Stimulated activated CD4-positive, alpha-beta T cell treated with anti-CD3 and anti-CD28 coated beads, TNF-alpha, amount 100 ng/mL, for 24 hours (primary cell): Measurements from ENCODE around the gene NAT10.

ENCODE experiments used
- DNase-seq, 3 experiments: peaks; one replicate each; pipeline ENCODE4 v3.0.0-alpha.2; 2020; ENCODE audit warnings: low read depth in 3 of 3

Gene NAT10

GRCh38 chr11:34105957-34106504, 602 bp downstream of the NAT10 start:
- DNase-seq = no peak

- DNase-seq = no peak
Measured at GRCh38 chr11:34111722-34112270, 6.4 kb downstream of the NAT10 start.

GRCh38 chr11:34114014-34114413, 8.6 kb downstream of the NAT10 start:
- DNase-seq = no peak

GRCh38 chr11:34114471-34114870, 9.0 kb downstream of the NAT10 start:
- no peak for DNase-seq

- DNase-seq = no peak
Measured at GRCh38 chr11:34120651-34121050, 15.2 kb downstream of the NAT10 start.

- no peak for DNase-seq
Measured at GRCh38 chr11:34124885-34125668, 19.6 kb downstream of the NAT10 start.

- no peak for DNase-seq
Measured at GRCh38 chr11:34126959-34127848, 21.8 kb downstream of the NAT10 start.

- DNase-seq = no peak
Measured at GRCh38 chr11:34128824-34129223, 23.4 kb downstream of the NAT10 start.

- no peak for DNase-seq
Measured at GRCh38 chr11:34132261-34132965, 27.0 kb downstream of the NAT10 start.

- DNase-seq = no peak
Measured at GRCh38 chr11:34134765-34135164, 29.3 kb downstream of the NAT10 start.

- DNase-seq = no peak
Measured at GRCh38 chr11:34135439-34135838, 30.0 kb downstream of the NAT10 start.

- DNase-seq = no peak
Measured at GRCh38 chr11:34136420-34136819, 31.0 kb downstream of the NAT10 start.

- no peak for DNase-seq
Measured at GRCh38 chr11:34139346-34139745, 33.9 kb downstream of the NAT10 start.

GRCh38 chr11:34140149-34140548, 34.7 kb downstream of the NAT10 start:
- DNase-seq = no peak

GRCh38 chr11:34143048-34143447, 37.6 kb downstream of the NAT10 start:
- no peak for DNase-seq

GRCh38 chr11:34145073-34145472, 39.6 kb downstream of the NAT10 start:
- no peak for DNase-seq

- DNase-seq = no peak
Measured at GRCh38 chr11:34145847-34146381, 40.5 kb downstream of the NAT10 start.

- no peak for DNase-seq
Measured at GRCh38 chr11:34146411-34146810, 41.0 kb downstream of the NAT10 start.

- DNase-seq = no peak
Measured at GRCh38 chr11:34146866-34147265, 41.4 kb downstream of the NAT10 start.

- no peak for DNase-seq
Measured at GRCh38 chr11:34147581-34147980, 42.2 kb downstream of the NAT10 start.

GRCh38 chr11:34148504-34149165, 43.2 kb downstream of the NAT10 start:
- no peak for DNase-seq
